GM10248 (cell line): ENCODE measurements around the gene RNGTT.

Source experiments
- CTCF ChIA-PET: fragments of 300-600 bp; sonication (Branson Sonifier 250); formaldehyde crosslinking; extraction: SDS; loops from one replicate; lab custom pipeline; 2021; ENCODE audit warnings: antibody characterized with exemption; lab: Yijun Ruan, JAX
- POLR2A ChIA-PET: fragments of 350-650 bp; sonication (Branson Sonifier 250); formaldehyde crosslinking; extraction: SDS; loops from one replicate; lab custom pipeline; 2020; ENCODE audit warnings: antibody characterized with exemption; lab: Yijun Ruan, JAX
- DNase-seq: peaks from one replicate; pipeline ENCODE4 v3.0.0; 2012; ENCODE audit errors: extremely low spot score
- CTCF ChIP-seq: IDR thresholded peaks from 2 replicates; pipeline ENCODE4 v1.5.1; 2012; ENCODE audit warnings: mild to moderate bottlenecking, low read depth; ENCODE audit errors: extremely low read depth, missing control alignments, control extremely low read depth

RNGTT gene

GRCh38 chr6:88698661-88699060 lies 264.8 kb downstream of the RNGTT start:
- no peak for TF ChIP-seq CTCF
- CTCF ChIA-PET, result interaction anchor here (0.7 to 1.4 kb wide), 4 partner anchors 51 to 82 kb away, joined by 3 to 4 read pairs (median 3); no protein-coding TSS in a partner anchor
- POLR2A ChIA-PET, result interaction anchor here (0.5 kb wide), 1 partner anchor 658 kb away, joined by 3 read pairs; no protein-coding TSS in a partner anchor
- no peak for DNase-seq

GRCh38 chr6:88695937-88696336 lies 267.5 kb downstream of the RNGTT start:
- ChIA-PET CTCF (interaction anchor here (1.4 kb wide), 1 partner anchor 8 kb away, joined by 3 read pairs; no protein-coding TSS in a partner anchor), POLR2A (no interaction called here)
- DNase-seq, result no peak

GRCh38 chr6:88683734-88684133 lies 279.7 kb downstream of the RNGTT start:
- ChIA-PET POLR2A (no interaction called here), CTCF (no interaction called here)
- DNase-seq, result no peak
- TF ChIP-seq CTCF, result no peak

More at GRCh38 chr6:88695937-88696336, 267.5 kb downstream of the RNGTT start:
- TF ChIP-seq CTCF, result no peak

- ChIA-PET POLR2A (no interaction called here), CTCF (no interaction called here)
- DNase-seq, result no peak
- no peak for TF ChIP-seq CTCF
Observed at GRCh38 chr6:88680654-88681053, 282.8 kb downstream of the RNGTT start.

- ChIA-PET CTCF (no interaction called here), POLR2A (no interaction called here)
- TF ChIP-seq CTCF, result no peak
- no peak for DNase-seq
Observed at GRCh38 chr6:88679841-88680240, 283.6 kb downstream of the RNGTT start.

- POLR2A ChIA-PET, result no interaction called here
- TF ChIP-seq CTCF, result no peak
- CTCF ChIA-PET, result interaction anchor here (1.1 to 2.3 kb wide), 2 partner anchors 10 to 104 kb away, joined by 4 to 6 read pairs; no protein-coding TSS in a partner anchor
- DNase-seq, result no peak
Observed at GRCh38 chr6:88677356-88677755, 286.1 kb downstream of the RNGTT start.
